ENCODE results near the gene UBE2O. TPM values are rescaled to one million over a fixed set of nuclear protein-coding genes. Genes with fewer than 3 reads are reported as not detected.

Gene UBE2O
- polyA plus RNA-seq, 1 of the 3 experiments (the other 2 are of a cell fraction) = 25.4 TPM

DNA sequence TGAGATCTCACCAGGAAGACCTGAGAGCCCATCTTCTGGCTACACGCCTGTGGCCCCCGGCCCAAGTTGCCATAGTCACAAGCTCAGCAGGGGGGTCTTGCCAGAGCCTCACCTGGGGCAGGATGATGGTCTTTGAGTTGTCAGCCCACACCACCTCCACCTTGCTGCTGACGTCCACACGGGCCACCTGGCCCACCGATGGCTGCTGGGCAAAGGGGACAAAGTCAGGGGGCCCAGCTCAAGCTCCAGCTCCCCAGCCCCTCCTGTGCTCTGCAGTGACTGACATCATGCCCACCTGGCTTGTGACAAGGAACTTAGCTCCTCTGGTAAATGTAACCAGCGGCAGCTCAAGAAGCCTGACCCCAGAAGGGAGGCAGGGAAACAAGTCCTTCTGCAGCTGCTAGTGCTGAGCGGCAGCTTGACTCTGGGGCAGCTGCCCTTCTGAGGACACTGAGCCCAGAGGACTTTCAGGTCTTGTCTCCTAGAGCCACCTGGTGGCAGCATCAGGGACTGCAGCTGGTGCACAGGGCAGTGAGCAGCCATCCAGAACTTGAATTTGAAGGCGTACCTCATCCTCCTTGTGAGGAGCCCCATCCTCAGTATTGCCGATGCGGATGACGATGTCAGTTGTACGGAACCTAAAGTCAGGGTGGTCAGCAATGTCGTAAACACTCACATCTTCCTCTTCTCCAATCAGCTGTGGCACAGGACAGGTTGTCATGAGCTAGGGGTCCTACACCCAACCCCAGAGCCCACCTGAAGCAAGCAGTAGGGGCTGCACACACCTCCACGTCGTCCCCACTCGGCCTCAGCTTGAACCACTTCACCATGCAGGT lies 55.0 kb downstream of the UBE2O start (continued):
- TF ChIP-seq RXRA (IDR thresholded peaks at IDR 0.05; ENCODE audit: borderline replicate concordance, low read depth) = no peak
- no peak for TF ChIP-seq ELF1 (IDR thresholded peaks at IDR 0.05)
- TF ChIP-seq TCF12 (IDR thresholded peaks at IDR 0.05) = no peak
- TF ChIP-seq NRF1 (IDR thresholded peaks at IDR 0.05; ENCODE audit: low read depth, low read length) = no peak
- TF ChIP-seq FOXM1 (IDR thresholded peaks at IDR 0.05; ENCODE audit: low read depth) = no peak
- peak; percentile 50; the same call in 1 of the 2 replicates for TF ChIP-seq RCOR1 (IDR thresholded peaks at IDR 0.05; ENCODE audit: low read length)
- TF ChIP-seq NFIC (IDR thresholded peaks at IDR 0.05; ENCODE audit: borderline replicate concordance) = no peak
- no peak for TF ChIP-seq GABPA (IDR thresholded peaks at IDR 0.05; ENCODE audit: low read depth)
- TF ChIP-seq USF2 (IDR thresholded peaks at IDR 0.05; ENCODE audit: borderline replicate concordance, low read depth, low read length) = no peak
- no peak for TF ChIP-seq USF1 (IDR thresholded peaks at IDR 0.05; ENCODE audit: borderline replicate concordance, low read depth)
- TF ChIP-seq MXI1 (IDR thresholded peaks at IDR 0.05; ENCODE audit: low read depth, low read length) = peak; percentile 35; the same call in 1 of the 2 replicates
- no peak for TF ChIP-seq GATA2 (CRISPR knock-in tag; IDR thresholded peaks at IDR 0.05)
- TF ChIP-seq, protein P1, sequence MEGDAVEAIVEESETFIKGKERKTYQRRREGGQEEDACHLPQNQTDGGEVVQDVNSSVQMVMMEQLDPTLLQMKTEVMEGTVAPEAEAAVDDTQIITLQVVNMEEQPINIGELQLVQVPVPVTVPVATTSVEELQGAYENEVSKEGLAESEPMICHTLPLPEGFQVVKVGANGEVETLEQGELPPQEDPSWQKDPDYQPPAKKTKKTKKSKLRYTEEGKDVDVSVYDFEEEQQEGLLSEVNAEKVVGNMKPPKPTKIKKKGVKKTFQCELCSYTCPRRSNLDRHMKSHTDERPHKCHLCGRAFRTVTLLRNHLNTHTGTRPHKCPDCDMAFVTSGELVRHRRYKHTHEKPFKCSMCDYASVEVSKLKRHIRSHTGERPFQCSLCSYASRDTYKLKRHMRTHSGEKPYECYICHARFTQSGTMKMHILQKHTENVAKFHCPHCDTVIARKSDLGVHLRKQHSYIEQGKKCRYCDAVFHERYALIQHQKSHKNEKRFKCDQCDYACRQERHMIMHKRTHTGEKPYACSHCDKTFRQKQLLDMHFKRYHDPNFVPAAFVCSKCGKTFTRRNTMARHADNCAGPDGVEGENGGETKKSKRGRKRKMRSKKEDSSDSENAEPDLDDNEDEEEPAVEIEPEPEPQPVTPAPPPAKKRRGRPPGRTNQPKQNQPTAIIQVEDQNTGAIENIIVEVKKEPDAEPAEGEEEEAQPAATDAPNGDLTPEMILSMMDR (IDR thresholded peaks at IDR 0.05) = peak; percentile 99
- no peak for TF ChIP-seq EZH2phosphoT487 (IDR thresholded peaks at IDR 0.05; ENCODE audit: borderline replicate concordance, low read depth)
- peak; percentile 96 for TF ChIP-seq RAD21 (IDR thresholded peaks at IDR 0.05; ENCODE audit: low read length)

DNA sequence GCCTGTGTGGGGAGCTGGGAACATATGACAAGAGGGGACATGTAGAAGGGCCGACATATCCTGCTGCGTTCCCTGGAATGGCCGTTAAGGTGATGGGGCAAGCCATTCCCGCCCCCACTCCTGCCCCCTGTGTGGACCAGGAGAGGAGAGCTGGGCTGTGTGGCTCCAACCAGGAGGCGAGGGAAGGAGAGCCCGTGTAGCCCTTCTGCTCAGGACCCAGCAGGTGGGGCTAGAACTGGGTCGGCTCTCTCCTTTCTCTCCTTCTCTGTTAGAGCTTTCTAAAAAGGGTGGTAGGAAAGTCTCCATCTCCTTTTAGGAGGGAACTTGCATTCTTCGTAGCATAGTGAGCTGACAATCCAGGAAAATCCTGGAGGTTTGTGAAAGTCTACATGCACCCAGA lies 55.8 kb downstream of the UBE2O start:
- Histone ChIP-seq H3K36me3 (replicated peaks in 1 of 2; ENCODE audit: control insufficient read depth in 1 of 2, insufficient read depth in 2 of 2, low read length in 1 of 2) (peaks cover 53 to 78% of the 10 kb centered on the region in 2 experiments), H3K27me3 (ENCODE audit: insufficient read depth) (no peaks in the 10 kb centered on the region), H3K27ac (ENCODE audit: low read depth in 2 of 2, low read length in 1 of 2) (no peak overlapping the region), H3F3A (replicated peaks; ENCODE audit: insufficient read depth) (no peaks in the 10 kb centered on the region), H3K9me3 (no peaks in the 10 kb centered on the region), H4K20me1 (ENCODE audit: insufficient read depth) (no peaks in the 10 kb centered on the region), H3K4me2 (no peak overlapping the region), H3K9ac (no peak overlapping the region), H2AFZ (ENCODE audit: low read depth) (no peak overlapping the region), H3K79me2 (ENCODE audit: insufficient read depth) (no peaks in the 10 kb centered on the region), H3K4me1 (ENCODE audit: control insufficient read depth in 1 of 2, insufficient read depth in 2 of 2, low read depth in 1 of 2, low read length in 1 of 2) (peaks cover 0 to 3% of the 10 kb centered on the region in 2 experiments; a peak in 1 of 4 replicates), H3K9me2 (no peaks in the 10 kb centered on the region), H3K4me3 (ENCODE audit: low read depth in 2 of 2, low read length in 1 of 2) (no peak overlapping the region)
- ChIA-PET CTCF (interaction anchor here (0.6 to 10.1 kb wide), 45 partner anchors 9 to 626 kb away, joined by 3 to 348 read pairs (median 10); partner anchors contain the start of genes AANAT, PRPSAP1, QRICH2 and RHBDF2), POLR2A (interaction anchor here (0.7 to 1.5 kb wide), 3 partner anchors 10 to 84 kb away, joined by 3 to 4 read pairs (median 3); partner anchors contain the start of gene PRPSAP1)
- DNase-seq = no peak
- WGBS (ENCODE audit: low lambda C conversion rate) = 81% methylated on average over 7 of the region's 8 CpGs
- TF ChIP-seq SIN3A (IDR thresholded peaks at IDR 0.05; ENCODE audit: borderline replicate concordance, low read depth, low read length) = no peak
- TF ChIP-seq EZH2phosphoT487 (IDR thresholded peaks at IDR 0.05; ENCODE audit: borderline replicate concordance, low read depth) = no peak
- no peak for TF ChIP-seq ELF1 (IDR thresholded peaks at IDR 0.05)
- TF ChIP-seq, protein P1 (IDR thresholded peaks at IDR 0.05) = no peak
- no peak for TF ChIP-seq TAF1 (IDR thresholded peaks at IDR 0.05; ENCODE audit: borderline replicate concordance, low read depth, low read length)
- TF ChIP-seq ZBTB33 (IDR thresholded peaks at IDR 0.05; ENCODE audit: borderline replicate concordance, low read depth) = no peak
- TF ChIP-seq MEF2A (IDR thresholded peaks at IDR 0.05; ENCODE audit: borderline replicate concordance, low read depth) = no peak
- no peak for TF ChIP-seq GATA2 (CRISPR knock-in tag; IDR thresholded peaks at IDR 0.05)
- TF ChIP-seq RAD21 (IDR thresholded peaks at IDR 0.05; ENCODE audit: low read length) = no peak
- no peak for TF ChIP-seq FOXJ3 (CRISPR knock-in tag; IDR thresholded peaks at IDR 0.05)
- no peak for TF ChIP-seq TEAD4 (IDR thresholded peaks at IDR 0.05; ENCODE audit: borderline replicate concordance, insufficient read depth)
- no peak for TF ChIP-seq MAX (IDR thresholded peaks at IDR 0.05; ENCODE audit: low read depth)

Data from SK-N-SH (cell line).